Central memory CD8-positive, alpha-beta T cell (primary cell): ENCODE measurements around the gene ALDH1L2.

Experiments
- ATAC-seq: fragments of 150-1000 bp; cut with Tn5 transposase; replicated peaks from 2 replicates; pipeline ENCODE4 v1.10.0; 2022; ENCODE audit warnings: mild to moderate bottlenecking, moderate FRiP score, moderate number of reproducible peaks; ENCODE audit not compliant: poor library complexity, severe bottlenecking; ENCODE audit errors: extremely low read depth
- DNase-seq, 2 donors: peaks; one replicate each; pipeline ENCODE4 v3.0.0; 2021; ENCODE audit warnings: low spot score in 2 of 2
- H3K27ac Mint-ChIP-seq: one replicate; pipeline ENCODE4 v1.8.0; 2022; ENCODE audit warnings: low read depth, mild to moderate bottlenecking, moderate library complexity, mixed read lengths
- H3K27me3 Mint-ChIP-seq: one replicate; pipeline ENCODE4 v1.8.0; 2022; ENCODE audit warnings: mixed read lengths
- H3K36me3 Mint-ChIP-seq: one replicate; pipeline ENCODE4 v1.8.0; 2022; ENCODE audit warnings: mild to moderate bottlenecking, moderate library complexity, mixed read lengths; ENCODE audit not compliant: insufficient read depth
- H3K4me1 Mint-ChIP-seq: one replicate; pipeline ENCODE4 v1.8.0; 2022; ENCODE audit warnings: mixed read lengths
- H3K4me3 Mint-ChIP-seq: one replicate; pipeline ENCODE4 v1.8.0; 2022; ENCODE audit warnings: mild to moderate bottlenecking, moderate library complexity, mixed read lengths
- H3K9me3 Mint-ChIP-seq: one replicate; pipeline ENCODE4 v1.8.0; 2022; ENCODE audit warnings: mixed read lengths

Gene ALDH1L2

DNA sequence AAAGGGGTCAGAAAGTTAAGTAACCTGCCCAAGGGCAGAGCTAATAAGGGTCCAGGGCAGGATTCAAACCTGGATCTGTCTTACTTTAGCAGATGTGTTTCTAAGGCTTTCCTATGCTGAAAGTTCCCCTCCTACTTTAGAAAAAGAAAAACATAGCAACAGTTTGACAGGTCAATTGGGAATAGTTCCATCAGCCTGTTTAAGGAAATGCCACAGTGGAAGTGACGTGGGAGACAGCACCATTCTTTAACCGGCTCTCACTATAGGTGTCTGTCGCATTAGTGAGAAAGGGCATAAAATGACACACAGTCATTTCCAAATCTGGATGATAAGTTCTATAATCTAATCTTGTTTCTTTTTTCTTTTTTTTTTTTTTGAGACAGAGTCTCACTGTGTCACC, 7.3 kb downstream of the ALDH1L2 start:
- H3K4me3 Mint-ChIP-seq: no peak overlapping the region
- DNase-seq (no peak), ATAC-seq (no peak)
- H3K27me3 Mint-ChIP-seq: peaks cover 31% of the 10 kb centered on the region
- H3K36me3 Mint-ChIP-seq: no peaks in the 10 kb centered on the region
- H3K9me3 Mint-ChIP-seq: no peaks in the 10 kb centered on the region
- no peak overlapping the region for H3K27ac Mint-ChIP-seq
- H3K4me1 Mint-ChIP-seq: no peaks in the 10 kb centered on the region

DNA sequence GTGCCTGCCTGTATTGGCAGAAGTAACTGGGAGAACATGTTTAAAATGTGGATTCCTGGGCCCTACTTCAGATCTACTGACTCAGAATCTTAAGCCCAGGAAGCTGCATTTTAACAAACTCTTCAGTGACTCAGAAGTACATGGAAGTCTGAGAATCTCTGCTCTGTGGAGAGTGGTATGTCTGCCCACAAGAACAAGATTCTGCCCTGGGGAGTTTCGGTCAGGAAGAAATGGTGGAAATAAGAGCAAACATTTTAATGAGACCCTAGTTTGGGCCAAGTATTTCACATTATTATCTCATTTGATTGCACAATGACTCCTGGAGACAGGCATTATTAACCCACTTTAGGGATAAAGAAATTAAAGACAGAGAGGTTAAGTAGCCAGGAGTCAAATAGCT, 8.2 kb downstream of the ALDH1L2 start:
- no peaks in the 10 kb centered on the region for H3K36me3 Mint-ChIP-seq
- H3K4me1 Mint-ChIP-seq: no peaks in the 10 kb centered on the region
- DNase-seq (no peak), ATAC-seq (no peak)
- no peaks in the 10 kb centered on the region for H3K9me3 Mint-ChIP-seq
- H3K27me3 Mint-ChIP-seq: peaks cover 23% of the 10 kb centered on the region
- H3K4me3 Mint-ChIP-seq: no peak overlapping the region
- no peak overlapping the region for H3K27ac Mint-ChIP-seq

DNA sequence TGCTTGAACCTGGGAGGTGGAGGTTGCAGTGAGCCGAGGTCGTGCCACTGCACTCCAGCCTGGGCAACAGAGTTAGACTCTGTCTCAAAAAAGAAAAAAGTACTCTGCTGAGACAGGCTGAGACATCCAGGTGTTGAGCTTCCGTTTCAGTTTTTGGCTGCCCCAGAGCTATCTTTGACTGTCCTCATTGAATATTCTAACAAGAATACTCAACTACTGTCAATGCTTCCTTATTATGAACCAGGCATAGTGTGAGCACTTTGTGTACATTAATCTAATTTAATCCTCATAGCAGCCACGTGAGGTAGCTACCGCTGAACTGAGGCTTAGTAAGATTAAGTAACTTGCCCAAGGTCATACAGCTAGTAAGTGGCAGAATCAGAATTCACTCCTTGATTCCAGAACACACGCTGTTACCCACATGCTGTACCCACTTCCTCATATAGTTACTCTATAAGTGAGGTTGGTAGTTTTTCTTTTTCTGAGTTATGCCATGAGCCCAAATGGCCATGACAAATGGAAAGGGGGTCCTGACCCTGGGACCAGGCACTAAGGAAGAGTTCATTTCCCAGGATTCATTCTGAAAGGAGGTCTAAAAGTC, 11.3 kb downstream of the ALDH1L2 start:
- H3K4me3 Mint-ChIP-seq: no peak overlapping the region
- no peaks in the 10 kb centered on the region for H3K36me3 Mint-ChIP-seq
- H3K27me3 Mint-ChIP-seq: no peaks in the 10 kb centered on the region
- H3K9me3 Mint-ChIP-seq: no peaks in the 10 kb centered on the region
- no peak overlapping the region for H3K27ac Mint-ChIP-seq
- no peaks in the 10 kb centered on the region for H3K4me1 Mint-ChIP-seq
- ATAC-seq (no peak), DNase-seq (no peak)

DNA sequence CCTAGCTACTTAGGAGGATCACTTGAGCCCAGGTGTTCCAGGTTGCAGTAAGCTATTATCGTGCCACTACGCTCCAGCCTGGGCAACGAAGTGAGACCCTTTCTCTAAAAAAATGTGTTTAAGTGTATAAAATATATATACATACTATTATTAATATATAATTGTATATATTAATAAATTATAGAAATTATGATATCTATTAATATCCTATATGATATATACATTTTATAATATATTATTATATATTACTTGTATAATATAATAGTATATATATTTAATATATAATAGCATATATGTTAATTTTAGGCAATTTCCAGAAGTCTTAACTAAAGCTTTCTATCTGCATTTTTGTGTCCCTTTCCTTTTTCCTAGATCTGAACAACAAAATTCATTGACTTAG, 12.3 kb downstream of the ALDH1L2 start:
- H3K27ac Mint-ChIP-seq: no peak overlapping the region
- no peak for ATAC-seq
- no peaks in the 10 kb centered on the region for H3K36me3 Mint-ChIP-seq
- H3K4me1 Mint-ChIP-seq: no peaks in the 10 kb centered on the region
- H3K27me3 Mint-ChIP-seq: peaks cover 6% of the 10 kb centered on the region
- no peaks in the 10 kb centered on the region for H3K9me3 Mint-ChIP-seq
- DNase-seq: no peak
- H3K4me3 Mint-ChIP-seq: no peak overlapping the region

DNA sequence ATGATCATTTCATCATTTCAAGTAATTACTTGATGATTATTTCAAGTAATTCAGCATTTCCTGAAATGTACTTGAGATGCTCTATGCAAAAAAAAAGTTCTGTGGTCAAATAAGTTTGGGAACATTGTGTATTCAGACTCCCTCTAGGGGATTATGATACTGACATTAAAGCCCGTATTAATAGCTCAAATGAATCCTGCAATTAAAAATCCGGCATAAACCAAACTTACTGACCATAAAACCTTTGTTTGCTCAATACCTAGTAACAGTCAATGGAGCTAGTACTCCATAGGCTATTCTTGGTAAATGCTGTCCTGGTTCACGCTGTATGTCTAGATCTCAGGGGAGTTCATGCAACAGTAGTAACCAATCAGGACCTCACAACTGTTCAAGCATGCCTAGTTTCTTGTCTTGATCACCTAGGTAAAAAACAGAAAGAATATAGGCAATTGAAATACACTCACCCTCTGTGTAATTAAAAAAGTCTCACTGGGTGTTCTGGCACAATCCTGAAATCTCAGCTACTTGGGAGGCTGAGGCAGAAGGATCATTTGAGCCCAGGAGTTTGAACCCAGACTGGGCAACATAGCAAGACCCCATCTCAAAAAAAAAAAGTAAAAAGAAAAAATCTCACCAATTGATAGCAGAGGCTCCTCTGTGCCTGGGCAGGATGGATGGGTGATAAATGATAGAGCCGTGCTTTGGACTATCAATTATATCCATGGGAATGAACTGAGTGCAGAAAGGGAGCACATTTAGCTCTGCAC, 14.1 kb downstream of the ALDH1L2 start:
- H3K36me3 Mint-ChIP-seq: peaks cover 2% of the 10 kb centered on the region
- no peaks in the 10 kb centered on the region for H3K4me1 Mint-ChIP-seq
- ATAC-seq: no peak
- peaks cover 25% of the 10 kb centered on the region for H3K27me3 Mint-ChIP-seq
- H3K27ac Mint-ChIP-seq: no peak overlapping the region
- no peak overlapping the region for H3K4me3 Mint-ChIP-seq
- no peak for DNase-seq
- no peaks in the 10 kb centered on the region for H3K9me3 Mint-ChIP-seq

DNA sequence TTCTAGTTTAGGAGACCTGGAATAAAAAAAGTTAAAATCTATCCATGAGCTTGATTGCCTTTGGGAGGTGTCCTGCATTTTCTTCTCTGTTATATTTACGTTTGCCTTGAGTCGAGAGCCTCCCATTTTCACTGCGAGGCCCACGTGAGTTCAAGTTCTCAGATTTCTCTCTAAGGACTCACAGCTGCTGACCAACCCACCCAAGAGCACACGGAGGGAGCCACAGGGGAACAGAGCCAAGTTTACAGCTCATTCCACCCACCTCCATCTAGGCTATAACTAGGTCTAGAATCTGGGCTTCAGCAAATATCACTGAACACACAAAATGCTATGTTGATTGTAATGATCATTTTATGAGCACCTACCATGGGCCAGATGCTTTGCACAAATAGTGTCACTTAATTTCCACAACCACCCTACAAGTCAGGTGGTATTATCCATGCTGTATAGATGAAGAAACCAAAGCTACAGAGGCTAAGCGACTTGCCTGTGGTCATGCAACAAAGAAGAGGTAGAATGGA, 16.7 kb downstream of the ALDH1L2 start:
- no peaks in the 10 kb centered on the region for H3K4me1 Mint-ChIP-seq
- H3K27ac Mint-ChIP-seq: no peak overlapping the region
- ATAC-seq (no peak), DNase-seq (no peak)
- H3K27me3 Mint-ChIP-seq: peaks cover 39% of the 10 kb centered on the region
- peaks cover 2% of the 10 kb centered on the region for H3K36me3 Mint-ChIP-seq
- no peaks in the 10 kb centered on the region for H3K9me3 Mint-ChIP-seq
- no peak overlapping the region for H3K4me3 Mint-ChIP-seq

DNA sequence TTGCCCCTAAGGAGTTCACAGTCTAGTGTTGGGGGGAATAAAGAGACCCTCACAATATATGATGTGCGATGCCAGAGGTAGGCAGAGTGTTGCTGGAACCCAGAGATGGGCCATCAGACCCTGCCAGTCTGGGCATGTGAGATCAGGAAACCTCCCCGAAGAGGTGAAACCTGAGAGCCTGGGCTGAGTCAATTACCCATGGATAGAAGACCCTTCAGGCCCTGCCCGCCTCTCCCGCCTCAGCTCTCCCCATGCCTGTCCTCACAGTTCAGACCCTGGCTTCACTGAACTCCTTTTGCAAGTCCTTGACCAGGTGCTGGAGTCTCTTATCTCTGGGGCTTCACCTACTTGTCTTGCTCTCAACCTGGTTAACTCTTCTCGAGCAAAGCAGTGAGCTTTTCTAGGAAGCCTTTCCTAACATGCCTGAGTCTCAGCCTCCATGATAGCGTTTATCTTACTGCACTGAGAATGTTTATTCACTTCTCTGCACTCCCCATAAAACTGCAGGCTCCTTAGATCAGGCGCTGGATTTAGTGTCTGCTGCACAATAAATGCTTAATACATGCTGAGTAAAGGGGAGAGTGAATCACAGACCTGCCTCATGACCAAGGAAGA, 19.6 kb downstream of the ALDH1L2 start:
- H3K27me3 Mint-ChIP-seq: peaks cover 53% of the 10 kb centered on the region
- H3K36me3 Mint-ChIP-seq: peaks cover 2% of the 10 kb centered on the region
- H3K27ac Mint-ChIP-seq: no peak overlapping the region
- no peak overlapping the region for H3K4me3 Mint-ChIP-seq
- no peaks in the 10 kb centered on the region for H3K9me3 Mint-ChIP-seq
- DNase-seq (no peak), ATAC-seq (no peak)
- H3K4me1 Mint-ChIP-seq: no peaks in the 10 kb centered on the region

DNA sequence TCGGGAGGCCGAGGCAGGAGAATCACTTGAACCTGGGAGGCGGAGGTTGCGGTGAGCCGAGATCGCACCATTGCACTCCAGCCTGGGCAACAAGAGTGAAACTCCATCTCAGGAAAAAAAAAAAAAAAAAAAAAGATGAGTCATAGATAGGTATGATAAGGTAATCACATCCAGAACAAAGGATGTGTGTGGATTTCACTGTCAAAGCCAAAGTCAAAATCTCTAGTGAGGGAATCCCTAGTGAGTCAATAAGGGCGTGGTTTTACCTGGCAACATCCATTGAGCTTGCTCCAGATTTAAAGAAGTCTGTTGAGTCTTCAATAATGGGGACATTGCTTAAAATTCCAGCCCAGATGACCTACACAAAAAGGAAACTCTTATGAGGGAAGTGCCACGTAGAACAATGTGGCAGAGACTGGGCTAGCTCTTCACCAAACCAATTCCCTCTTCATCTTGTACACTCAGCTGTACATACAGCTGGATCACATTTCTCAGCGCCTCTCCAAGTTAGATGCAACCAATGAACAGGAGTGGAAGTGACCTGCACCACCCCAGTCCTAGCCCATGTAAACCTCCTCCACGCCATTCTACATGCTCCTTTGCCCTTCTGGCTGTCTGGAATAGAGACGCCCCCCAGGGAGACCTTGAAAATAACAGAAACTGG, 23.4 kb downstream of the ALDH1L2 start:
- no peaks in the 10 kb centered on the region for H3K9me3 Mint-ChIP-seq
- H3K4me1 Mint-ChIP-seq: no peaks in the 10 kb centered on the region
- no peak for DNase-seq
- H3K27me3 Mint-ChIP-seq: peaks cover 35% of the 10 kb centered on the region
- H3K27ac Mint-ChIP-seq: no peak overlapping the region
- H3K36me3 Mint-ChIP-seq: no peaks in the 10 kb centered on the region
- H3K4me3 Mint-ChIP-seq: no peak overlapping the region
- no peak for ATAC-seq

DNA sequence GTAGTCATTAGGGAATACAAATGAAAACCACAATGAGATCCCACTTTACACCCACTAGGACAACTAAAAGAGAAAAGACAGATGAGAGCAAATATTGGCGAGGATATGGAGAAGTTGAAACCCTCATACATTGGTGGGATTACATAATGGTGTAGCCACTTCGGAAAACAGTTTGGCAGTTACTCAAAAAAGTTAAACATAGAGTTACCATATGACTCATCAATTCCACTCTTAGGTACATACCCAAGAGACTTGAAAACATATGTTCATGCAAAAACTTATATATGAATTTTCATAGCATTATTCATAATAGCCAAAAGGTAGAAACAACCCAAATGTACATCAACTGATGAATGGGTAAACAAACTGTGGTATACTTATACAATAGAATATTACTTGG, 27.1 kb downstream of the ALDH1L2 start:
- peaks cover 5% of the 10 kb centered on the region for H3K4me1 Mint-ChIP-seq
- no peaks in the 10 kb centered on the region for H3K9me3 Mint-ChIP-seq
- ATAC-seq (no peak), DNase-seq (no peak)
- H3K36me3 Mint-ChIP-seq: no peaks in the 10 kb centered on the region
- peaks cover 12% of the 10 kb centered on the region for H3K27me3 Mint-ChIP-seq
- H3K4me3 Mint-ChIP-seq: no peak overlapping the region
- no peak overlapping the region for H3K27ac Mint-ChIP-seq

DNA sequence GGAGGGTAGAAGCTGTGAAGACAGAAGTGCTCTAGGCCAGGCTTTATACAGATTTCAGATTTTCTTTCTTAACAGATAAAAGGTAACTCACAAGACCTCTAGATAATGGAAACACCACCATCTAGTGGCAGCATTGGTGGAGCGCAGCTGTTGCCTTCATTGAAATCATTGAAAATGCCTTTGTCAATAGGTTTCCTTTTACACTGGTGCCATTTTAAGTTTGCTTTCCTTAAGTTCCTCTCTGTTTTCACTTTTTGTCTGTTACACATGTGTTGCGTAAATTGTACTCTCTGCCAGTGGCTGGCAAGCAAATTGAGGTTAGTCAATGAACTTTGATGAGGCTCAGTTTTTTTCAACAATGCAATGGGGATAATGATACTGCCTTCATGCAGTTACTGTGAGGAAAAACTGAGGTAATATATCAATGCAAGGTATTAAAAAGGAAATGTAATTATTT, 31.1 kb downstream of the ALDH1L2 start:
- no peaks in the 10 kb centered on the region for H3K9me3 Mint-ChIP-seq
- no peak overlapping the region for H3K4me3 Mint-ChIP-seq
- ATAC-seq: peak; percentile 64
- H3K27me3 Mint-ChIP-seq: no peaks in the 10 kb centered on the region
- no peak overlapping the region for H3K27ac Mint-ChIP-seq
- peak; percentile 55 to 70 for DNase-seq
- H3K4me1 Mint-ChIP-seq: peaks cover 5% of the 10 kb centered on the region
- H3K36me3 Mint-ChIP-seq: no peaks in the 10 kb centered on the region

DNA sequence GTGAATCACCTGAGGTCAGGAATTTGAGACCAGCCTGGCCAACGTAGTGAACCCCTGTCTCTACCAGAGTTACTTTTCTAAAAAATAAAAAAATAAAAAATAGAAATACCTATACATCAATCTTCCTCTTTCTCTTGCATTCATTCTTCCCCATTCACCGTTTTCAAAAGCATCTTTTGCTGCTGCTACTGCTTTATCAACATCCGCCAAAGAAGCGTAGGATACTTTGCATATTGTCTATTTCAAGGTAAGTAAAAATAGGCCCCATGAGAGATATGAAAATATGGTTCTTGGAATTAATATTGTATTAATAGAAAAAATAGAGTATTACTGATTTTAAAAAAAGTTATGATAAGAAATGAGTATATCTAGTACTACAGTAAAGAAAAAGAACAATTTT, 32.3 kb downstream of the ALDH1L2 start:
- H3K4me1 Mint-ChIP-seq: peaks cover 5% of the 10 kb centered on the region
- no peak overlapping the region for H3K4me3 Mint-ChIP-seq
- ATAC-seq (no peak), DNase-seq (no peak)
- no peak overlapping the region for H3K27ac Mint-ChIP-seq
- no peaks in the 10 kb centered on the region for H3K9me3 Mint-ChIP-seq
- no peaks in the 10 kb centered on the region for H3K27me3 Mint-ChIP-seq
- no peaks in the 10 kb centered on the region for H3K36me3 Mint-ChIP-seq

DNA sequence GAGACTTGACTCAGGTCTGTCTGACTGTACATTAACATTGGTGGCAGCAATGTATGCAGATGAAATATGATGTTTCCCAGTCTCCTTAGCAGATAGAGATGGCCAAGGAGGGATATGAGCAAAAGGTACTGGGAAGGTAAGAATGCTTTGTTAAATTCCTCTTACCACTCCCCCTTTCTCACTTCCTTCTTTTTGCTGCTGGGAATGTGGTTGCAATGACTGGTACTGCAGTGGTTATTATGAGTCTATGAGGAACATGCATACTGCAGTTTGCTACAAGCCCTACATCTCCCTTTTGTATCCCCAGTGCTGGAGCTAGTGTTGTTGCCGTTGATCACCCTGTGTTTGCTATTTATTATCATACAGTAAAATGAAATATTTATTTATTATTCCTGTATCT, 35.9 kb downstream of the ALDH1L2 start:
- Mint-ChIP-seq H3K27ac (no peak overlapping the region), H3K4me3 (no peak overlapping the region), H3K36me3 (no peaks in the 10 kb centered on the region), H3K9me3 (no peaks in the 10 kb centered on the region), H3K27me3 (no peaks in the 10 kb centered on the region), H3K4me1 (peaks cover 5% of the 10 kb centered on the region)
- DNase-seq: no peak
- no peak for ATAC-seq
